HG03135 (cell line): ENCODE measurements around the gene MUCL3.
"Not testable (repeated sequence)": the region's sequence is repeated elsewhere in the genome, so short reads cannot be mapped to it uniquely, and the experiment has no call there.

ENCODE experiments used
- ATAC-seq: cut with Tn5 transposase; IDR thresholded peaks from one replicate; pipeline ENCODE4 v1.9.1; 2021; ENCODE audit warnings: mild to moderate bottlenecking, moderate library complexity; ENCODE audit not compliant: unreplicated experiment

MUCL3 gene

GRCh38 chr6:30937265-30937664 lies 3.5 kb upstream of the MUCL3 start:
- no peak for ATAC-seq

- ATAC-seq = no peak
Observed at GRCh38 chr6:30938730-30939129, 2.0 kb upstream of the MUCL3 start.

GRCh38 chr6:30939473-30939872 lies 1.3 kb upstream of the MUCL3 start:
- no peak for ATAC-seq

GRCh38 chr6:30942338-30943060 lies 1.7 kb downstream of the MUCL3 start:
- ATAC-seq = no peak

- ATAC-seq = no peak
Observed at GRCh38 chr6:30944051-30944450, 3.3 kb downstream of the MUCL3 start.

- no peak for ATAC-seq
Observed at GRCh38 chr6:30945281-30945680, 4.5 kb downstream of the MUCL3 start.

- ATAC-seq = no peak
Observed at GRCh38 chr6:30947231-30947630, 6.5 kb downstream of the MUCL3 start.

GRCh38 chr6:30948811-30949210 lies 8.0 kb downstream of the MUCL3 start:
- no peak for ATAC-seq

GRCh38 chr6:30951907-30952469 lies 11.2 kb downstream of the MUCL3 start:
- ATAC-seq = no peak

- ATAC-seq = no peak
Observed at GRCh38 chr6:30954631-30955366, 14.0 kb downstream of the MUCL3 start.

GRCh38 chr6:30955367-30956042 lies 14.7 kb downstream of the MUCL3 start:
- no peak for ATAC-seq

GRCh38 chr6:30957716-30958115 lies 16.9 kb downstream of the MUCL3 start:
- no peak for ATAC-seq

GRCh38 chr6:30960907-30961673 lies 20.3 kb downstream of the MUCL3 start:
- ATAC-seq = no peak

- no peak for ATAC-seq
Observed at GRCh38 chr6:30962716-30963115, 21.9 kb downstream of the MUCL3 start.

GRCh38 chr6:30963641-30964040 lies 22.9 kb downstream of the MUCL3 start:
- ATAC-seq = no peak

- no peak for ATAC-seq
Observed at GRCh38 chr6:30964075-30964474, 23.3 kb downstream of the MUCL3 start.

- no peak for ATAC-seq
Observed at GRCh38 chr6:30965140-30965601, 24.4 kb downstream of the MUCL3 start.

GRCh38 chr6:30966154-30966553 lies 25.4 kb downstream of the MUCL3 start:
- ATAC-seq = no peak

- not testable (repeated sequence) for ATAC-seq
Observed at GRCh38 chr6:30969171-30969570, 28.4 kb downstream of the MUCL3 start.

- no peak for ATAC-seq
Observed at GRCh38 chr6:30970946-30971345, 30.2 kb downstream of the MUCL3 start.

- ATAC-seq = no peak
Observed at GRCh38 chr6:30972816-30973215, 32.0 kb downstream of the MUCL3 start.
